Measurements from ENCODE around the gene LIN7A.

LIN7A gene

DNA sequence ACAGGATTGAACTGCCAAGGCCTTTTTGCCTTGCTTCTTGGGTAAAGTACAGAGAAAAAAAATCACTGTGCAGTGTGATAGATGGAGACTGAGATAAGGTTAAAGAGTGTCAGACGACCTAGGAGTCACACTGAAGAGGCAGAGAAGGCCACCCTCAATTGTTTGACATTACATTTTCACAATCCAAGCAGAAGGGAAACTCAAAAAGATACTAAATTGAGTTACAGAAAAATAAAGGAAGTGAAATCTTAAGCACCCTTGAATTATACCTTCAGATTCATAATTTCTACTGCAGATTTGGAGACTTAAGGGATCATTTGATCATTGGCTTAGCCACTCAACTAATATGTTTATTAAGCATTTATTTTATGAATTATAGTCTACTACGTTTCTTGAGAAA, 123.9 kb downstream of the LIN7A start:
- Histone ChIP-seq H2BK15ac (ENCODE audit: low read depth, poor library complexity, severe bottlenecking) (no peak overlapping the region), H2AK5ac (ENCODE audit: low read length, severe bottlenecking) (no peak overlapping the region), H3K27me3 (ENCODE audit: control insufficient read depth in 1 of 2, insufficient read depth in 1 of 2, low read length in 2 of 2) (no peaks in the 10 kb centered on the region), H3K9ac (ENCODE audit: low read length) (no peak overlapping the region), H2BK120ac (ENCODE audit: low read depth, low read length) (no peak overlapping the region), H3K23ac (ENCODE audit: low read length in 2 of 2) (no peak overlapping the region), H3K4ac (ENCODE audit: low read depth in 1 of 2, low read length in 2 of 2) (no peak overlapping the region), H4K8ac (ENCODE audit: low read length) (no peak overlapping the region), H3K4me3 (ENCODE audit: insufficient read depth in 1 of 2, low read depth in 1 of 2, low read length in 2 of 2) (no peak overlapping the region), H4K91ac (ENCODE audit: low read length) (no peak overlapping the region), H3K79me1 (replicated peaks; ENCODE audit: low read length, poor library complexity, severe bottlenecking) (peaks cover 2% of the 10 kb centered on the region), H3K14ac (ENCODE audit: low read length in 2 of 2) (no peak overlapping the region), H3K4me2 (ENCODE audit: low read length, poor library complexity, severe bottlenecking) (no peak overlapping the region), H2BK5ac (ENCODE audit: low read depth, low read length, poor library complexity, severe bottlenecking) (no peak overlapping the region), H3K18ac (ENCODE audit: low read depth in 1 of 2, low read length in 2 of 2) (no peak overlapping the region), H3K9me3 (ENCODE audit: control insufficient read depth, low read length) (no peaks in the 10 kb centered on the region), H3K36me3 (ENCODE audit: control insufficient read depth in 1 of 2, insufficient read depth in 2 of 2, low read depth in 1 of 2, low read length in 2 of 2) (peaks cover 0 to 2% of the 10 kb centered on the region in 2 experiments), H2BK12ac (ENCODE audit: low read length in 2 of 2) (no peak overlapping the region), H2AFZ (ENCODE audit: low read depth, low read length) (no peak overlapping the region), H3K4me1 (ENCODE audit: control insufficient read depth, insufficient read depth, low read depth, low read length) (no peaks in the 10 kb centered on the region), H3K27ac (ENCODE audit: low read length, poor library complexity, severe bottlenecking) (no peak overlapping the region)
- WGBS, result 80% methylated on average over 1 of the region's 2 CpGs
- no peak for DNase-seq

DNA sequence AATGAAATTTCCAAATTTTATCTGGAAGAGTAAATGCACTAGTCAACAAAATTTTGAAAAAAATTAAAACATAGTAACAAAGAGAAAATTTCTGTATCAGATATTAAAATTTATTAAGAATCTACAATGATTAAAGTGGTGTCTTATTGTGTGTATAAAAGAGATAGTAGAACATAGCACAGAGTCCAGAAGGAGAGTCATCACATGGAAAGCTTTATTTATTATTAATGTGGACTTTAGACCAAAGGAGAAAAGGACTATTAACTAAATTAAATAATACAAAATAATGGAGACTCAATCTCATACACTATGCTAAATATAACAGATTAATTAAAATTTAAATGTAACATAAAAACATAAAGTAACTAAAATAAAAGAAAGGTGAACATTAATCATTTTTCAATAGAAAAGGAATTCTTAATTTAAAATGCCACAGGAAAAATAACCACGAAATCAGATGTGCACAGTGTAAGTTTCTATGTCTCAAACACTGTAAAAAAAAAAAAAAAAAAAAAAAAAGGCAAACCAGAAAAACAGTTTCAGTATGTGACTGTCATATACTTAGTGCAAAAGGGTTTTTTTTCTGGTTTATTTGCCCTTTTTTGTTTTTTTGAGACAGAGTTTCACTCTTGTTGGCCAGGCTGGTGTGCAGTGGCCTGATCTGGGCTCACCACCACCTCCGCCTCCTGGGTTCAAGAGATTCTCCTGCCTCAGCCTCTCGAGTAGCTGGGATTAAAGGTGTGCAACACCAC, 125.6 kb downstream of the LIN7A start:
- H2BK120ac ChIP-seq (ENCODE audit: low read depth, low read length), result no peak overlapping the region
- H4K8ac ChIP-seq (ENCODE audit: low read length), result no peak overlapping the region
- no peak overlapping the region for H3K4ac ChIP-seq (ENCODE audit: low read depth in 1 of 2, low read length in 2 of 2)
- 94% methylated on average over 2 of the region's 3 CpGs for WGBS
- H3K79me1 ChIP-seq (replicated peaks; ENCODE audit: low read length, poor library complexity, severe bottlenecking), result peaks cover 2% of the 10 kb centered on the region
- H3K4me1 ChIP-seq (ENCODE audit: control insufficient read depth, insufficient read depth, low read depth, low read length), result no peaks in the 10 kb centered on the region
- no peak overlapping the region for H3K9ac ChIP-seq (ENCODE audit: low read length)
- H2AK5ac ChIP-seq (ENCODE audit: low read length, severe bottlenecking), result no peak overlapping the region
- no peak overlapping the region for H3K23ac ChIP-seq (ENCODE audit: low read length in 2 of 2)
- no peak overlapping the region for H2BK12ac ChIP-seq (ENCODE audit: low read length in 2 of 2)
- no peak overlapping the region for H3K14ac ChIP-seq (ENCODE audit: low read length in 2 of 2)
- no peak overlapping the region for H2AFZ ChIP-seq (ENCODE audit: low read depth, low read length)
- H4K91ac ChIP-seq (ENCODE audit: low read length), result no peak overlapping the region
- H3K4me3 ChIP-seq (ENCODE audit: insufficient read depth in 1 of 2, low read depth in 1 of 2, low read length in 2 of 2), result no peak overlapping the region
- H3K27me3 ChIP-seq (ENCODE audit: control insufficient read depth in 1 of 2, insufficient read depth in 1 of 2, low read length in 2 of 2), result no peaks in the 10 kb centered on the region
- no peak for DNase-seq
- no peaks in the 10 kb centered on the region for H3K9me3 ChIP-seq (ENCODE audit: control insufficient read depth, low read length)
- no peak overlapping the region for H3K4me2 ChIP-seq (ENCODE audit: low read length, poor library complexity, severe bottlenecking)
- no peak overlapping the region for H2BK15ac ChIP-seq (ENCODE audit: low read depth, poor library complexity, severe bottlenecking)
- no peak overlapping the region for H2BK5ac ChIP-seq (ENCODE audit: low read depth, low read length, poor library complexity, severe bottlenecking)
- H3K36me3 ChIP-seq (ENCODE audit: control insufficient read depth in 1 of 2, insufficient read depth in 2 of 2, low read depth in 1 of 2, low read length in 2 of 2), result peaks cover 0 to 2% of the 10 kb centered on the region in 2 experiments
- H3K18ac ChIP-seq (ENCODE audit: low read depth in 1 of 2, low read length in 2 of 2), result no peak overlapping the region
- no peak overlapping the region for H3K27ac ChIP-seq (ENCODE audit: low read length, poor library complexity, severe bottlenecking)

DNA sequence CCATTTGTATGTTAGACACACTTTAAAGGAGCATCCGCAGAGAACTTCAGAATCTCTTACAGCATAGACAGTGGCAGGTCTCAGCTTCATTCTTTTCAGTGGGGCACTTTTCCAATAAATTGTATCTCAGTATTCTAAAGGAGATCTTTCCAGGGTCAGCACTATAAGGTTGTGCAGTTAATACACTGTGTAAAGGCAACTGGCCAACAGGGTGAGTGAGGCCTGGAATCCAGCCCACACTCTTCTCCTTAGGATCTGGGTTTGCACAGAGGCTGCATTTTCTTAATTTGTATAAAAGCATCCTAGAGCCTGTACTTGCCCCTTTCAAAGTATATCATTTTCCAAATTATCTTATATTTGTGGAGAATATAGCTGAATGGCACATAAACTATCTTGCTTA, 126.9 kb downstream of the LIN7A start:
- H2BK5ac ChIP-seq (ENCODE audit: low read depth, low read length, poor library complexity, severe bottlenecking), result no peak overlapping the region
- no peak overlapping the region for H3K4me3 ChIP-seq (ENCODE audit: insufficient read depth in 1 of 2, low read depth in 1 of 2, low read length in 2 of 2)
- H4K91ac ChIP-seq (ENCODE audit: low read length), result no peak overlapping the region
- H3K36me3 ChIP-seq (ENCODE audit: control insufficient read depth in 1 of 2, insufficient read depth in 2 of 2, low read depth in 1 of 2, low read length in 2 of 2), result peaks cover 0 to 2% of the 10 kb centered on the region in 2 experiments
- no peak overlapping the region for H2BK12ac ChIP-seq (ENCODE audit: low read length in 2 of 2)
- H2AK5ac ChIP-seq (ENCODE audit: low read length, severe bottlenecking), result no peak overlapping the region
- no peak overlapping the region for H4K8ac ChIP-seq (ENCODE audit: low read length)
- WGBS, result no CpG with 5 or more reads among the region's 1 CpG
- H2BK15ac ChIP-seq (ENCODE audit: low read depth, poor library complexity, severe bottlenecking), result no peak overlapping the region
- DNase-seq, result no peak
- no peaks in the 10 kb centered on the region for H3K79me1 ChIP-seq (replicated peaks; ENCODE audit: low read length, poor library complexity, severe bottlenecking)
- H3K9me3 ChIP-seq (ENCODE audit: control insufficient read depth, low read length), result no peaks in the 10 kb centered on the region
- H3K18ac ChIP-seq (ENCODE audit: low read depth in 1 of 2, low read length in 2 of 2), result no peak overlapping the region
- H3K23ac ChIP-seq (ENCODE audit: low read length in 2 of 2), result no peak overlapping the region
- no peak overlapping the region for H3K14ac ChIP-seq (ENCODE audit: low read length in 2 of 2)
- no peaks in the 10 kb centered on the region for H3K27me3 ChIP-seq (ENCODE audit: control insufficient read depth in 1 of 2, insufficient read depth in 1 of 2, low read length in 2 of 2)
- no peak overlapping the region for H3K9ac ChIP-seq (ENCODE audit: low read length)
- no peak overlapping the region for H3K4ac ChIP-seq (ENCODE audit: low read depth in 1 of 2, low read length in 2 of 2)
- no peak overlapping the region for H3K4me2 ChIP-seq (ENCODE audit: low read length, poor library complexity, severe bottlenecking)
- H3K27ac ChIP-seq (ENCODE audit: low read length, poor library complexity, severe bottlenecking), result no peak overlapping the region
- no peak overlapping the region for H2BK120ac ChIP-seq (ENCODE audit: low read depth, low read length)
- no peak overlapping the region for H2AFZ ChIP-seq (ENCODE audit: low read depth, low read length)
- H3K4me1 ChIP-seq (ENCODE audit: control insufficient read depth, insufficient read depth, low read depth, low read length), result no peaks in the 10 kb centered on the region

DNA sequence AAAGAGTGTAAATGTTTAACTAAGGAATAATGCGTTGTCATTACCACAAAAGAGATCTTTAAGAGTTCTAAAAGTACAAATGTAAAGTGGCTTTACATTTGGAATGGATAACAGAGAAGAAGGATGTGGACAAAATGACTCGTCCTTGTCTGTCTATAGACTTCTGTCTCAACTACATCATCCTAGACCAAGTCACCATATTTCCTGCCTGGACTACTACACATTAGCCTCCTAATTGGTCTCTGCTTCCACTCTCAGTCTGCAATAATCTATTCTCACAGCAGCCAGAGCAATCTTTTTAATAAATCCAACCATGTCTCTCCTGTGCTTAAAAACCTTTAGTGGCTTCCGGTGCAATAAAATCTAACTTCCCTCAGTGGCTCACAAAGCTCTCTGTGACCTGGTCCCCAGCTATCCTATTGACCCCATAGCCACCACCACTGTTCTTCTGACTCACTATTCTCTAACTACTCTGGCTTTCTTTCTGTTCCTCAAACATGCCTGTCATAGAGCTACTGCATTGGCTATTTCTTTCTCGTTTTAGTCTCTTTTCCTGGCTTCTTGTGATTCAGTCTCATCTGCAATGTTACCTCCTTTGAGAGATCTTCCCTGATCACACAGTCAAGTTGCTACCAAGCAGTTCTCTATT, 130.0 kb downstream of the LIN7A start:
- no peak overlapping the region for H2BK15ac ChIP-seq (ENCODE audit: low read depth, poor library complexity, severe bottlenecking)

More for the DNA sequence above, 130.0 kb downstream of the LIN7A start:
- H3K4ac ChIP-seq (ENCODE audit: low read depth in 1 of 2, low read length in 2 of 2), result no peak overlapping the region
- H3K4me2 ChIP-seq (ENCODE audit: low read length, poor library complexity, severe bottlenecking), result no peak overlapping the region
- H2AK5ac ChIP-seq (ENCODE audit: low read length, severe bottlenecking), result no peak overlapping the region
- no peak overlapping the region for H3K14ac ChIP-seq (ENCODE audit: low read length in 2 of 2)
- no peaks in the 10 kb centered on the region for H3K4me1 ChIP-seq (ENCODE audit: control insufficient read depth, insufficient read depth, low read depth, low read length)
- H2BK12ac ChIP-seq (ENCODE audit: low read length in 2 of 2), result no peak overlapping the region
- 92% methylated on average over 4 of the region's 4 CpGs for WGBS
- H3K9me3 ChIP-seq (ENCODE audit: control insufficient read depth, low read length), result no peaks in the 10 kb centered on the region
- H3K9ac ChIP-seq (ENCODE audit: low read length), result no peak overlapping the region
- no peak overlapping the region for H4K91ac ChIP-seq (ENCODE audit: low read length)
- H3K4me3 ChIP-seq (ENCODE audit: insufficient read depth in 1 of 2, low read depth in 1 of 2, low read length in 2 of 2), result no peak overlapping the region
- no peaks in the 10 kb centered on the region for H3K27me3 ChIP-seq (ENCODE audit: control insufficient read depth in 1 of 2, insufficient read depth in 1 of 2, low read length in 2 of 2)
- H2AFZ ChIP-seq (ENCODE audit: low read depth, low read length), result no peak overlapping the region
- H3K79me1 ChIP-seq (replicated peaks; ENCODE audit: low read length, poor library complexity, severe bottlenecking), result no peaks in the 10 kb centered on the region
- no peak overlapping the region for H3K18ac ChIP-seq (ENCODE audit: low read depth in 1 of 2, low read length in 2 of 2)
- no peak overlapping the region for H4K8ac ChIP-seq (ENCODE audit: low read length)
- H3K23ac ChIP-seq (ENCODE audit: low read length in 2 of 2), result no peak overlapping the region
- no peak for DNase-seq
- H3K27ac ChIP-seq (ENCODE audit: low read length, poor library complexity, severe bottlenecking), result no peak overlapping the region
- no peak overlapping the region for H2BK120ac ChIP-seq (ENCODE audit: low read depth, low read length)
- peaks cover 0 to 2% of the 10 kb centered on the region in 2 experiments for H3K36me3 ChIP-seq (ENCODE audit: control insufficient read depth in 1 of 2, insufficient read depth in 2 of 2, low read depth in 1 of 2, low read length in 2 of 2)
- H2BK5ac ChIP-seq (ENCODE audit: low read depth, low read length, poor library complexity, severe bottlenecking), result no peak overlapping the region

Data from mesenchymal stem cell (in vitro differentiated cells and primary cell).